HCT116 (cell line): ENCODE data around the gene CYP17A1.

Experiments
- ATF3 ChIP-seq: IDR thresholded peaks from 2 replicates; pipeline ENCODE4 v1.6.1; 2012
- CTCF ChIP-seq, 3 experiments: fragments of 200-600 bp in 1 of 3; sonication (generic) in 1 of 3; IDR thresholded peaks in 2 of 3; conservative IDR thresholded peaks in 1 of 3; 2 replicates each; pipeline ENCODE4 v1.5.1; 2012 to 2017; ENCODE audit warnings: low read depth in 2 of 3, low read length in 2 of 3, antibody characterized with exemption in 1 of 3, borderline replicate concordance in 1 of 3, control low read depth in 1 of 3, mild to moderate bottlenecking in 1 of 3, mixed read lengths in 1 of 3, mixed run types in 1 of 3, moderate library complexity in 1 of 3; ENCODE audit not compliant: insufficient read depth in 1 of 3
- EZH2 ChIP-seq: fragments of 200-600 bp; sonication (generic); IDR thresholded peaks from 2 replicates; pipeline ENCODE4 v1.6.1; 2017; ENCODE audit warnings: antibody characterized with exemption, mixed run types
- EZH2phosphoT487 ChIP-seq: fragments of 200-600 bp; IDR thresholded peaks from 2 replicates; pipeline ENCODE4 v1.6.1; 2018; ENCODE audit warnings: antibody characterized with exemption, borderline replicate concordance
- MAX ChIP-seq: IDR thresholded peaks from 2 replicates; pipeline ENCODE4 v1.6.1; 2012
- POLR2A ChIP-seq: IDR thresholded peaks from 2 replicates; pipeline ENCODE4 v1.7.0; 2011; ENCODE audit warnings: borderline replicate concordance; ENCODE audit not compliant: insufficient read depth, insufficient read length; ENCODE audit errors: extremely low read depth
- POLR2AphosphoS5 ChIP-seq: IDR thresholded peaks from 2 replicates; pipeline ENCODE4 v1.6.1; 2011; ENCODE audit warnings: mild to moderate bottlenecking, low read depth, low read length, moderate library complexity
- RAD21 ChIP-seq: IDR thresholded peaks from 2 replicates; pipeline ENCODE4 v1.6.1; 2012; ENCODE audit warnings: low read depth, mild to moderate bottlenecking
- SP1 ChIP-seq: IDR thresholded peaks from 2 replicates; pipeline ENCODE4 v1.6.1; 2012; ENCODE audit warnings: low read depth
- ZBTB33 ChIP-seq: IDR thresholded peaks from 2 replicates; pipeline ENCODE4 v1.6.1; 2011; ENCODE audit warnings: mild to moderate bottlenecking, low read length, moderate library complexity; ENCODE audit not compliant: insufficient replicate concordance; ENCODE audit errors: extremely low read depth

GRCh38 chr10:102801978-102802377, 35.2 kb downstream of the CYP17A1 start:
- TF ChIP-seq CTCF (IDR thresholded peaks at IDR 0.05 in 2 of 3, conservative IDR thresholded peaks at IDR 0.05 in 1 of 3; ENCODE audit: borderline replicate concordance in 1 of 3, insufficient read depth in 1 of 3, low read depth in 2 of 3, low read length in 2 of 3) = no peak
- no peak for TF ChIP-seq MAX
- TF ChIP-seq ZBTB33 = no peak
- no peak for TF ChIP-seq EZH2
- TF ChIP-seq POLR2AphosphoS5 = no peak
- no peak for TF ChIP-seq POLR2A
- no peak for TF ChIP-seq RAD21
- TF ChIP-seq ATF3 = no peak
- TF ChIP-seq EZH2phosphoT487 = no peak
- no peak for TF ChIP-seq SP1
